A549 treated with dexamethasone at 1 μM for 4 hours (cell line): ENCODE data around the gene FAM180A. TPM values are rescaled to one million over a fixed set of nuclear protein-coding genes. Genes with fewer than 3 reads are reported as not detected.

Experiments
- total RNA-seq: library from RNA; stranded (reverse); fragments of 200-300 nt; extraction: Qiagen RNA extraction; gene quantifications from 5 replicates; pipeline ENCODE4 v1.2.3, GENCODE V29; 2022

FAM180A gene
- 0.05 to 0.15 TPM (median 0.09 TPM) in 4 of 5 replicates, not detected in the other for total RNA-seq

DNA sequence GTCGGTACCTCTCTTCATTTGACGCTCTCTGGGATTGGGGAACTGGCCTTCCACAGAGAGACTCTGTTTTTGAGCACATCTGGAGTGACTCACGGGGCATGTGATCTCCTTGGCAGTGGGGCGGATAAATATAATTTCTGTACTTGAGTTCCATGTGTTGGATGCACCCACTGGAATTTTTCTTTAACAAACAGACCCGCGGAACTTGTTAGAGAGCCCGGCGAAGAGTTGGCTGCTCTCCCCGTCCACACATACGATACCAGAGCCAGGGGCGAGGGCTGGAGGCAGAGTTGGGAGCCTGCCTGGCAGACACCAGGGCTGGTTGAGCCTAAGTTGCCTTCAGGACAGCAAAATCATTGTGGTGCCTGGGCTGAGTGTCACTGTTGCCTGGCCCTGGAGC, at the start of gene FAM180A:
FAM180A (minus strand) TSS at position 44 of the 400 bp plus-strand sequence. CDS start 233 bp downstream, outside the sequence.

DNA sequence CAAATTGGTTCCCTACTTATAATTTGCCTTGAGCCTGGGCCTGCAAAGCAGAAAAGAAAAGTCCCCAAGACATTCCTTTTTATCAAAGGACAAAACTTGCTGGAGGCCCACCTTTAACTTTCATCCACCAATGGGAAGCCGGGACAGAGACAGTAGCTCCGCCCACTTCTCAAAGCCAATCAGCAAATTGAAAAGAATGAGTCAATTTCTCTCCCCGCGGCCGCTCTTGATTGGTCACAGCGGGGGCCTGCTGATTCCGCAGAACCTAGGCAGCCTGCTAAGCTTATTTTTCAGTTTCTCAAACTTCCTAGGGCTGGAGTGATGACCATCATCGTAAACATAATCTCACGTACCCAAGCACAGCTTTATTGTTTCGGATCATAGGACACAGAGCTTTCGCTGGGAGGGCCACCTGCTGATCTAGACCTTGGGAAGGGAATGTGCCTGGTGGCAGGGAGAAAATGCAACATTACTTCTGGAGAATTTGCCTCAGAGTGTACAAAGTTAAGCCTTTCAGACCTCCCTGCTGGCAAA, 20.4 kb downstream of the FAM180A start, which contains the start of gene SLC13A4:
SLC13A4 (minus strand) TSS at position 51 of the 534 bp plus-strand sequence. CDS start 690 bp downstream, outside the sequence.

Other genes starting within 250 kb of the FAM180A start
- 10.5 to 14.5 TPM (median 13.7 TPM) in 5 replicates for gene CNOT4, start 238.7 kb downstream of the FAM180A start, total RNA-seq
- gene NUP205, start 190.9 kb downstream of the FAM180A start, total RNA-seq = 44.6 to 53.0 TPM (median 50.2 TPM) in 5 replicates
- 30.0 to 34.1 TPM (median 32.1 TPM) in 5 replicates for gene STMP1, start 86.3 kb downstream of the FAM180A start, total RNA-seq
- 0.13 to 0.22 TPM in 2 of 5 replicates, not detected in the others for gene SLC13A4, start 20.6 kb downstream of the FAM180A start, total RNA-seq
- 102 to 138 TPM (median 124 TPM) in 5 replicates for gene MTPN, start 228.5 kb upstream of the FAM180A start, total RNA-seq